Measurements from ENCODE around the gene NCOA3.

The NCOA3 gene

GRCh38 chr20:47703748-47704147 lies 202.1 kb downstream of the NCOA3 start:
- DNase-seq (ENCODE audit: low read depth in 3 of 3), result no peak

GRCh38 chr20:47704746-47705496 lies 203.2 kb downstream of the NCOA3 start:
- DNase-seq (ENCODE audit: low read depth in 3 of 3), result no peak

GRCh38 chr20:47705497-47705856 lies 203.8 kb downstream of the NCOA3 start:
- no peak for DNase-seq (ENCODE audit: low read depth in 3 of 3)

- no peak for DNase-seq (ENCODE audit: low read depth in 3 of 3)
These were observed 204.7 kb downstream of the NCOA3 start for GRCh38 chr20:47706345-47706744.

All from stimulated activated CD4-positive, alpha-beta T cell treated with anti-CD3 and anti-CD28 coated beads, TNF-alpha, amount 100 ng/mL, for 4 hours (primary cell).